IMR-90 (cell line): ENCODE results near the gene XPO6. TPM values are rescaled to one million over a fixed set of nuclear protein-coding genes. Genes with fewer than 3 reads are reported as not detected.

Experiments
- ATAC-seq: fragments of 200-7000 bp; cut with Tn5 transposase; 2 replicates; pipeline ENCODE4 v1.9.1; 2020; ENCODE audit warnings: low read depth, mild to moderate bottlenecking, moderate library complexity
- BruUV-seq: library from RNA; stranded (reverse); fragments of 400-500 nt; replicated peaks from 2 replicates; lab custom pipeline; 2021; lab: Mats Ljungman, UMichigan
- CTCF ChIA-PET: fragments of 300-600 bp; formaldehyde crosslinking; extraction: SDS; loops from one replicate; lab custom pipeline; 2021; ENCODE audit warnings: antibody characterized with exemption; lab: Yijun Ruan, JAX
- POLR2A ChIA-PET: fragments of 300-600 bp; sonication (Branson Sonifier 250); formaldehyde crosslinking; loops from one replicate; lab custom pipeline; 2022; ENCODE audit warnings: antibody characterized with exemption; ENCODE audit not compliant: unreplicated experiment; lab: Charles Lee
- DNase-seq: peaks from one replicate; pipeline ENCODE4 v3.0.0; 2013
- H2AFZ ChIP-seq: replicated peaks from 2 replicates; pipeline ENCODE3; 2013; ENCODE audit warnings: low read length, mild to moderate bottlenecking; ENCODE audit not compliant: poor library complexity
- H2AK5ac ChIP-seq: 2 replicates; pipeline ENCODE4 v1.6.1; 2013; ENCODE audit warnings: low read depth, low read length, inconsistent platforms
- H2AK9ac ChIP-seq: replicated peaks from 2 replicates; pipeline ENCODE3; 2013; ENCODE audit warnings: mild to moderate bottlenecking, low read depth, low read length, moderate library complexity; ENCODE audit not compliant: poor library complexity
- H2BK120ac ChIP-seq: 2 replicates; pipeline ENCODE4 v1.6.1; 2013; ENCODE audit warnings: low read depth, low read length, inconsistent platforms
- H2BK15ac ChIP-seq: 3 replicates; pipeline ENCODE4 v1.6.1; 2013; ENCODE audit warnings: low read depth, low read length, inconsistent platforms
- H2BK20ac ChIP-seq: 2 replicates; pipeline ENCODE4 v1.6.1; 2013; ENCODE audit warnings: low read depth, mild to moderate bottlenecking, inconsistent platforms, low read length, moderate library complexity
- H2BK5ac ChIP-seq: 2 replicates; pipeline ENCODE4 v1.6.1; 2013; ENCODE audit warnings: mild to moderate bottlenecking, low read depth, low read length, inconsistent platforms; ENCODE audit not compliant: poor library complexity, severe bottlenecking
- H3K14ac ChIP-seq: replicated peaks from 2 replicates; pipeline ENCODE4 v1.6.1; 2013; ENCODE audit warnings: low read depth, low read length, inconsistent platforms
- H3K18ac ChIP-seq: 2 replicates; pipeline ENCODE4 v1.6.1; 2013; ENCODE audit warnings: low read depth, low read length, control low read depth
- H3K23ac ChIP-seq: 2 replicates; pipeline ENCODE4 v1.6.1; 2013; ENCODE audit warnings: low read depth, low read length, inconsistent platforms
- H3K27ac ChIP-seq: 2 replicates; pipeline ENCODE4 v1.5.1; 2013; ENCODE audit warnings: mild to moderate bottlenecking, control low read depth, low read length; ENCODE audit not compliant: insufficient read depth
- H3K27me3 ChIP-seq: 2 replicates; pipeline ENCODE4 v1.6.1; 2013; ENCODE audit warnings: low read length; ENCODE audit not compliant: control insufficient read depth, insufficient read depth
- H3K36me3 ChIP-seq: 2 replicates; pipeline ENCODE4 v1.6.1; 2013; ENCODE audit warnings: low read length, mixed read lengths; ENCODE audit not compliant: control insufficient read depth, insufficient read depth
- H3K4ac ChIP-seq: 2 replicates; pipeline ENCODE4 v1.6.1; 2013; ENCODE audit warnings: low read depth, low read length, inconsistent platforms
- H3K4me1 ChIP-seq: 2 replicates; pipeline ENCODE4 v1.6.1; 2013; ENCODE audit warnings: low read length, mixed read lengths; ENCODE audit not compliant: control insufficient read depth, insufficient read depth
- H3K4me2 ChIP-seq: 2 replicates; pipeline ENCODE4 v1.6.1; 2013; ENCODE audit warnings: low read depth, mild to moderate bottlenecking, control low read depth, low read length, moderate library complexity
- H3K4me3 ChIP-seq: 2 replicates; pipeline ENCODE4 v1.5.1; 2013; ENCODE audit warnings: low read depth, mild to moderate bottlenecking, control low read depth, low read length, moderate library complexity; ENCODE audit not compliant: insufficient read depth
- H3K56ac ChIP-seq: 2 replicates; pipeline ENCODE4 v1.6.1; 2013; ENCODE audit warnings: low read length, inconsistent platforms; ENCODE audit not compliant: insufficient read depth; ENCODE audit errors: extremely low read depth
- H3K79me1 ChIP-seq, 2 experiments: 2 replicates each; pipeline ENCODE4 v1.6.1; 2013; ENCODE audit warnings: low read length in 2 of 2, inconsistent platforms in 1 of 2, low read depth in 1 of 2
- H3K9ac ChIP-seq: 2 replicates; pipeline ENCODE4 v1.6.1; 2013; ENCODE audit warnings: low read depth, low read length, control low read depth
- H3K9me1 ChIP-seq: 2 replicates; pipeline ENCODE4 v1.6.1; 2013; ENCODE audit warnings: low read length, inconsistent platforms; ENCODE audit not compliant: insufficient read depth
- H3K9me3 ChIP-seq: 2 replicates; pipeline ENCODE4 v1.6.1; 2013; ENCODE audit warnings: low read length; ENCODE audit not compliant: control insufficient read depth, insufficient read depth
- H4K20me1 ChIP-seq: 2 replicates; pipeline ENCODE4 v1.6.1; 2013; ENCODE audit warnings: low read length, inconsistent platforms; ENCODE audit not compliant: insufficient read depth
- H4K5ac ChIP-seq: 2 replicates; pipeline ENCODE4 v1.6.1; 2013; ENCODE audit warnings: mild to moderate bottlenecking, low read depth, low read length, control low read depth
- H4K8ac ChIP-seq, 2 experiments: 2 replicates each; pipeline ENCODE4 v1.6.1; 2013; ENCODE audit warnings: low read depth in 2 of 2, low read length in 2 of 2, control low read depth in 1 of 2, inconsistent platforms in 1 of 2
- H4K91ac ChIP-seq: 2 replicates; pipeline ENCODE4 v1.6.1; 2013; ENCODE audit warnings: low read depth, low read length, inconsistent platforms; ENCODE audit not compliant: insufficient read depth
- BHLHE40 ChIP-seq: fragments of 150-350 bp; IDR thresholded peaks from 2 replicates; pipeline ENCODE4 v1.6.1; 2016; ENCODE audit warnings: mild to moderate bottlenecking, low read depth, low read length
- CEBPB ChIP-seq: IDR thresholded peaks from 2 replicates; pipeline ENCODE4 v1.6.1; 2012; ENCODE audit warnings: low read depth, low read length, improper control_type of control experiment
- CHD1 ChIP-seq: IDR thresholded peaks from 2 replicates; pipeline ENCODE4 v1.6.1; 2012; ENCODE audit warnings: low read depth, low read length, improper control_type of control experiment
- CTCF ChIP-seq: conservative IDR thresholded peaks from 2 replicates; pipeline ENCODE4 v1.5.1; 2012; ENCODE audit warnings: mild to moderate bottlenecking, low read depth, low read length, improper control_type of control experiment
- FOS ChIP-seq: fragments of 150-350 bp; IDR thresholded peaks from 2 replicates; pipeline ENCODE4 v1.6.1; 2016; ENCODE audit warnings: low read depth, low read length
- MAFK ChIP-seq: IDR thresholded peaks from 2 replicates; pipeline ENCODE4 v1.6.1; 2012; ENCODE audit warnings: low read depth, low read length, improper control_type of control experiment
- MXI1 ChIP-seq: IDR thresholded peaks from 2 replicates; pipeline ENCODE4 v1.6.1; 2012; ENCODE audit warnings: low read depth, mild to moderate bottlenecking, low read length, moderate library complexity, borderline replicate concordance
- POLR2A ChIP-seq: IDR thresholded peaks from 2 replicates; pipeline ENCODE4 v1.6.1; 2012; ENCODE audit warnings: mild to moderate bottlenecking, low read depth, low read length
- RAD21 ChIP-seq: IDR thresholded peaks from 2 replicates; pipeline ENCODE4 v1.6.1; 2012; ENCODE audit warnings: low read length, improper control_type of control experiment
- RCOR1 ChIP-seq: IDR thresholded peaks from 2 replicates; pipeline ENCODE4 v1.6.1; 2012; ENCODE audit warnings: mild to moderate bottlenecking, low read length, improper control_type of control experiment; ENCODE audit not compliant: insufficient replicate concordance
- RFX5 ChIP-seq: IDR thresholded peaks from 2 replicates; pipeline ENCODE4 v1.8.0; 2012; ENCODE audit warnings: low read depth, mild to moderate bottlenecking, low read length, moderate library complexity
- SMC3 ChIP-seq: fragments of 150-350 bp; IDR thresholded peaks from 2 replicates; pipeline ENCODE4 v1.6.1; 2016; ENCODE audit warnings: low read depth, mild to moderate bottlenecking, antibody characterized with exemption, low read length, moderate library complexity
- USF2 ChIP-seq: fragments of 150-350 bp; IDR thresholded peaks from 2 replicates; pipeline ENCODE4 v1.6.1; 2017; ENCODE audit warnings: mild to moderate bottlenecking, antibody characterized with exemption, low read length, low read depth
- WGBS, 2 experiments: methylation state at CpG; one replicate each; pipeline versions ENCODE4 v1.1.5 to v1.1.7; 2013; ENCODE audit warnings: missing lambda C conversion rate in 2 of 2; ENCODE audit not compliant: insufficient read length in 1 of 2; ENCODE audit errors: extremely low coverage in 2 of 2; 5-methylcytosine and 5-hydroxymethylcytosine counted together
- dilution Hi-C: fragments of 300-500 bp; cut with HindIII; formaldehyde crosslinking; loops from one replicate; pipeline ENCODE4 v1.14.3; 2018; ENCODE audit warnings: low sequenced_read_pairs; ENCODE audit not compliant: unreplicated experiment
- in situ Hi-C: fragments of 300-500 bp; cut with MboI; formaldehyde crosslinking; loops from 3 replicates; pipeline ENCODE4 v1.14.3; 2019; ENCODE audit warnings: low sequenced_read_pairs, inconsistent platforms, mixed read lengths
- intact Hi-C: fragments of 100-400 bp; cut with micrococcal nuclease; formaldehyde crosslinking; loops from 2 replicates; pipeline ENCODE4 v1.10.0; 2022
- polyA plus RNA-seq, 3 experiments: library from polyadenylated mRNA; depleted of rRNA; stranded (reverse); fragments of >200 nt; gene quantifications; 2 replicates each; pipeline ENCODE4 v1.2.3, GENCODE V29; 2012; ENCODE audit warnings: low replicate concordance in 1 of 3
- total RNA-seq: library from RNA; depleted of rRNA; stranded (reverse); fragments of >200 nt; gene quantifications from 2 replicates; pipeline ENCODE4 v1.2.3, GENCODE V29; 2012

The XPO6 gene
- total and polyA plus RNA-seq, 2 of the 4 experiments (the other 2 are of a cell fraction): 108 to 184 TPM

GRCh38 chr16:28250999-28251398 lies 39.2 kb upstream of the XPO6 start:
- Histone ChIP-seq H3K79me1 (no peaks in the 10 kb centered on the region), H3K36me3 (no peaks in the 10 kb centered on the region), H3K4me2 (no peak overlapping the region), H3K27me3 (no peaks in the 10 kb centered on the region; the same call in none of the 2 replicates), H2AFZ (no peak overlapping the region), H2BK120ac (no peak overlapping the region), H3K4me1 (no peaks in the 10 kb centered on the region), H4K5ac (no peak overlapping the region), H3K56ac (no peak overlapping the region), H3K9me1 (no peaks in the 10 kb centered on the region), H3K18ac (no peak overlapping the region), H2BK15ac (no peak overlapping the region), H4K91ac (no peak overlapping the region), H3K9ac (no peak overlapping the region), H4K20me1 (no peaks in the 10 kb centered on the region), H2AK9ac (no peak overlapping the region), H3K14ac (no peak overlapping the region), H3K23ac (no peak overlapping the region), H3K4ac (no peak overlapping the region), H3K4me3 (no peak overlapping the region), H3K9me3 (0 out of 2 replicates have a peak, but pooled peaks cover 3% of the 10 kb centered on the region), H4K8ac (no peak overlapping the region), H2BK5ac (no peak overlapping the region), H2AK5ac (no peak overlapping the region), H2BK20ac (no peak overlapping the region), H3K27ac (no peak overlapping the region)
- dilution Hi-C loops: no loop called here
- no peak for ATAC-seq
- TF ChIP-seq SMC3 (no peak), BHLHE40 (no peak), CTCF (no peak), RFX5 (no peak), FOS (no peak), MAFK (no peak), USF2 (no peak), CHD1 (no peak), RCOR1 (no peak), POLR2A (no peak), RAD21 (no peak), CEBPB (no peak), MXI1 (no peak)
- WGBS, 2 experiments: 50% methylated on average over 1 of the region's 3 CpGs; no CpG with 5 or more reads in 1 of the 2 experiments
- ChIA-PET POLR2A (no interaction called here), CTCF (no interaction called here)
- no TSS peak for BruUV-seq
- in situ Hi-C loops: loop anchor here (10.0 kb wide), 1 partner anchor 64 kb away; no protein-coding TSS in a partner anchor
- DNase-seq: no peak
- intact Hi-C loops: no loop called here
